AG04450 (cell line): ENCODE data around the gene ARHGAP26. TPM values are rescaled to one million over a fixed set of nuclear protein-coding genes. Genes with fewer than 3 reads are reported as not detected.

Source experiments
- CTCF ChIA-PET: fragments of 300-600, 350-600 bp; formaldehyde crosslinking; extraction: SDS; loops from one replicate; lab custom pipeline; 2022; ENCODE audit warnings: antibody characterized with exemption, inconsistent platforms; lab: Charles Lee
- POLR2A ChIA-PET: fragments of 350-600 bp; formaldehyde crosslinking; extraction: SDS; loops from one replicate; lab custom pipeline; 2021; ENCODE audit warnings: antibody characterized with exemption, inconsistent platforms; lab: Yijun Ruan, JAX
- DNase-seq: peaks from one replicate; pipeline ENCODE4 v3.0.0-alpha.2; 2011; ENCODE audit warnings: low read depth, low spot score
- H3K27ac ChIP-seq: one replicate; pipeline ENCODE4 v1.5.1; 2012; ENCODE audit warnings: low read depth, low read length, control low read depth
- H3K27me3 ChIP-seq: one replicate; pipeline ENCODE4 v1.6.0; 2012; ENCODE audit warnings: low read length; ENCODE audit not compliant: control insufficient read depth, insufficient read depth
- H3K4me3 ChIP-seq: 2 replicates; pipeline ENCODE4 v1.5.1; 2011; ENCODE audit warnings: mild to moderate bottlenecking, low read depth, low read length, control low read depth
- H3K9me3 ChIP-seq: 2 replicates; pipeline ENCODE4 v1.5.1; 2012; ENCODE audit warnings: low read length; ENCODE audit not compliant: control insufficient read depth, insufficient read depth
- polyA plus RNA-seq: library from polyadenylated mRNA; depleted of rRNA; stranded (reverse); fragments of >200 nt; gene quantifications from 2 replicates; pipeline ENCODE4 v1.2.3, GENCODE V29; 2011
- TF ChIP-seq, protein P1 (sequence below): IDR thresholded peaks from 2 replicates; pipeline ENCODE4 v1.5.1; 2011; ENCODE audit warnings: low read depth, low read length, control low read depth, inconsistent platforms

ARHGAP26 gene
- polyA plus RNA-seq, 1 experiment = 0.56 TPM

DNA sequence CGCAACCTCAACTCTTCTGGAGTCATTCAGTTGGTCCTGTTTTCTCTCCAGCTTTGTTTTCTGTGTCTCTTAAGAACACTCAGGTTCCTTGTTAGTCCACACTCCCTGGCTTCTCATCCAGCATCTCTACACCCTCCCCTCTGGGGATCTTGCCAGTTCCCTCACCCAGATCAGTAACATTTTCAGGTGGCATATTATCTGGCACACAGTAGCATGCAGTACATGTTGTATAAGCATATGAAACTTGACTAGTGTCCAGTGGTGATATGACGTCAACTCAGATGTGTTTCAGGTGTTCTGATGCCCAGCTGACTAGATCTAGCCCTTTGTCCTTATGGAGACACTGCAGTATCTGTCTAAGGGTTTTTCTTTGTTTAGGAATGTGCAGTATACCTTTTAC lies 184.3 kb downstream of the ARHGAP26 start:
- ChIA-PET POLR2A (no interaction called here), CTCF (no interaction called here)

DNA sequence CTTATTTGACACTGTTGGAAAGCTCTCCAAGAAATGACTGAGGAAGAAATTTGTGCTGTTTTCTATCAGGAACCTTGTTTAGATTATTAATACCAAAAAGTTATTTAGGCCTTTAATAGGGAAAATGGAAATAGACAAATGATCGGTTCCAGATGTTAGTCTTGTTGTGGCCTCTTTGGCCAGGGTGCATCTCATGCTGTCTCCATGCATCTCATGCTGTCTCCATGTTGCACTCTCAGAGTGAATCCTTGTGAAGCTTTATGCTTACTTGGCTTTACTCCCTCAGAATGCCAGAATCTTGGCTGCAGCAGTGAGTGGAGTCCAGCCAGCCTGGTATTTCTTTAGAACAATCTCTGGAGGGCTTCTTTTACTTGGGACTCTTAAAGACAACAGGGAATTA lies 185.5 kb downstream of the ARHGAP26 start:
- ChIA-PET CTCF (no interaction called here), POLR2A (no interaction called here)
- Histone ChIP-seq H3K4me3 (no peak overlapping the region), H3K9me3 (no peaks in the 10 kb centered on the region), H3K27ac (no peak overlapping the region), H3K27me3 (no peaks in the 10 kb centered on the region)
- no peak for DNase-seq
- TF ChIP-seq, protein P1, sequence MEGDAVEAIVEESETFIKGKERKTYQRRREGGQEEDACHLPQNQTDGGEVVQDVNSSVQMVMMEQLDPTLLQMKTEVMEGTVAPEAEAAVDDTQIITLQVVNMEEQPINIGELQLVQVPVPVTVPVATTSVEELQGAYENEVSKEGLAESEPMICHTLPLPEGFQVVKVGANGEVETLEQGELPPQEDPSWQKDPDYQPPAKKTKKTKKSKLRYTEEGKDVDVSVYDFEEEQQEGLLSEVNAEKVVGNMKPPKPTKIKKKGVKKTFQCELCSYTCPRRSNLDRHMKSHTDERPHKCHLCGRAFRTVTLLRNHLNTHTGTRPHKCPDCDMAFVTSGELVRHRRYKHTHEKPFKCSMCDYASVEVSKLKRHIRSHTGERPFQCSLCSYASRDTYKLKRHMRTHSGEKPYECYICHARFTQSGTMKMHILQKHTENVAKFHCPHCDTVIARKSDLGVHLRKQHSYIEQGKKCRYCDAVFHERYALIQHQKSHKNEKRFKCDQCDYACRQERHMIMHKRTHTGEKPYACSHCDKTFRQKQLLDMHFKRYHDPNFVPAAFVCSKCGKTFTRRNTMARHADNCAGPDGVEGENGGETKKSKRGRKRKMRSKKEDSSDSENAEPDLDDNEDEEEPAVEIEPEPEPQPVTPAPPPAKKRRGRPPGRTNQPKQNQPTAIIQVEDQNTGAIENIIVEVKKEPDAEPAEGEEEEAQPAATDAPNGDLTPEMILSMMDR = no peak

More for the DNA sequence above, 184.3 kb downstream of the ARHGAP26 start:
- Histone ChIP-seq H3K4me3 (no peak overlapping the region), H3K9me3 (no peaks in the 10 kb centered on the region), H3K27ac (no peak overlapping the region), H3K27me3 (no peaks in the 10 kb centered on the region)
- TF ChIP-seq, protein P1 = no peak
- DNase-seq = no peak

DNA sequence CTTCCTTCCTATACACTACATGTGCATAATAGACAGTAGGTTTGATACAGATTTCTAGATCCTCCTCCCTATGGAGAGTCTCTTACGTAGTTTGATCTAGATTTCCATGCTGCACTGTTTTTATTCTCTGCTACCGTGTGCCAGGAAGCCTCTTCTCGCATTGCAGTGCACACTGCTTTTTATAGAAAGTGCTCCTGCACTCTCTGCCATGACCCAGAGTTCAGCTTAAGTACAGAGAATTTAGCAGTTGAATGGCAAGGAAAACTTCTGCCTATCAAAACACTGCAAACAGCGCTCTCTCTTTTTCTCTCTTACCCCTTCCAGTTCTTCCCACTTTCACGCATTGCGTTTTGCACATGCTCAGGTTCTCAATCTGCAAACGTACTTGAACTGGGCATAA lies 187.4 kb downstream of the ARHGAP26 start:
- TF ChIP-seq, protein P1 = no peak
- CTCF ChIA-PET = no interaction called here
- Histone ChIP-seq H3K27me3 (no peaks in the 10 kb centered on the region), H3K9me3 (no peaks in the 10 kb centered on the region), H3K27ac (no peak overlapping the region), H3K4me3 (no peak overlapping the region)
- DNase-seq = no peak
- POLR2A ChIA-PET = no interaction called here

DNA sequence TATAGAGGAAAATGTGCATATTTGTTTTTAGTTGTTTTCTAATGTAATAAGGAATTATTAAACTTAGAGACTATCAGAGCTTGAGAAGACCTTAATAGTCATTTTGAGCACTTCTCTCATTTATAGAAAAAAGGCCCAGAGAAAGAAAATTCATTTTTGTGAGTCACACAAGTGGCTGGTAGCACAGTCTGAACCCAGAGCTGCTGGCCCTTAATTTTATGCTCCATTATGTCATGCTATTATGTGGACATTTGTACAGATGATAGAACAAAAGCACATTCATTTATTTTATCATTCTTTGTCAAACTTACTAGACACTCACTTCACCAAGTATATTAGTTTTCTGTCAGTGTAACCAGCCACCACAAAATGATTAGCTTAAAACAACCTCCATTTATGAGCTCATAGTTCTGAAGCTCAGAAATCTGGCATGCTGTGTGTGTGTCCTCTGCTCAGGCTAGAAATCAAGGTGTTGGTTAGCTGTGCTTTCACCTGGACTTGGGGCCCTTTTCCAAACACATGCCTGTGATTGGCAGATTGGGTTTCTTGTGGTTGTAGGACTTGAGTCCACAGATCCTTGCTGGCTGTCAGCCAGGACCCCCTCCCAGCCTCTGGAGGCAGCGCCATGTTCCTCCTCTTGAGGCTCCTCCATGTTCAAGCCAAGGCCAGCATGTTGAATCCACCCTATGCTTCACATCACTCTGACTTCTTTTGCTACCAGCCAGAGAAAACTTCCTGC lies 188.9 kb downstream of the ARHGAP26 start:
- POLR2A ChIA-PET = no interaction called here
- Histone ChIP-seq H3K27me3 (no peaks in the 10 kb centered on the region), H3K4me3 (no peak overlapping the region), H3K27ac (no peak overlapping the region), H3K9me3 (no peaks in the 10 kb centered on the region)
- CTCF ChIA-PET = interaction anchor here (0.6 to 2.1 kb wide), 5 partner anchors 37 to 444 kb away, joined by 3 to 8 read pairs (median 3); partner anchors contain the start of gene NR3C1
- TF ChIP-seq, protein P1 = no peak
- DNase-seq = no peak
